Left lobe of liver (tissue), 2 donors: ENCODE measurements around the gene RERE. TPM values are rescaled to one million over a fixed set of nuclear protein-coding genes. Genes with fewer than 3 reads are reported as not detected.
"Not testable (repeated sequence)": the region's sequence is repeated elsewhere in the genome, so short reads cannot be mapped to it uniquely, and the experiment has no call there.

Experiments
- ATAC-seq: fragments of 200-7000 bp; cut with Tn5 transposase; one replicate; pipeline ENCODE4 v1.9.1; 2020; ENCODE audit warnings: mild to moderate bottlenecking, moderate library complexity
- DNase-seq: peaks from one replicate; pipeline ENCODE4 v3.0.0-alpha.2; 2020; ENCODE audit warnings: low spot score
- total RNA-seq: library from RNA; stranded (reverse); gene quantifications from one replicate; pipeline ENCODE4 v1.2.1, GENCODE V29; 2021
- donor health status: DM: no; HTN: no; CAD: no; lungs with moderate emphysema.
- donor health status: DM: no; HTN: yes; CAD: no.

The RERE gene
- total RNA-seq, 1 donor from 2014 or later, result 30.9 TPM

DNA sequence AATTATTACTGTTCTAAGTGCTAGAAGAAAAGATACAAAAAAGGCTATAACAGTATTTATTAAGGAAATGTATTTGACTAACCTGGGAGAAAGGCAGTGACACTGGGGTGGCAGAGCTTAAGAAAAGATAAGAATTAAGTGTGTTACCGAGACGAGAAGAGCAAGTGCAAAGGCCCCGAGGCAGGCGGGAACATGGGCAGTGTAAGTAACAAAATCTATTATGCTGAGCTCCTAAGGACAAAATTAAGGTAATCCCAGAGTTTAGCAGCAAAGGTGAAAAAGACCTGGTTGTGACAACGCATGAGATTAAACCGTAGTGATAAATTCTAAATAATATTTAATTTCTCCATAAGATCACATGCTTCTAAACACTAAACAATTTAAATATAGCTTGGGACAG lies 167.6 kb downstream of the RERE start:
- ATAC-seq, result no peak
- DNase-seq, result no peak

DNA sequence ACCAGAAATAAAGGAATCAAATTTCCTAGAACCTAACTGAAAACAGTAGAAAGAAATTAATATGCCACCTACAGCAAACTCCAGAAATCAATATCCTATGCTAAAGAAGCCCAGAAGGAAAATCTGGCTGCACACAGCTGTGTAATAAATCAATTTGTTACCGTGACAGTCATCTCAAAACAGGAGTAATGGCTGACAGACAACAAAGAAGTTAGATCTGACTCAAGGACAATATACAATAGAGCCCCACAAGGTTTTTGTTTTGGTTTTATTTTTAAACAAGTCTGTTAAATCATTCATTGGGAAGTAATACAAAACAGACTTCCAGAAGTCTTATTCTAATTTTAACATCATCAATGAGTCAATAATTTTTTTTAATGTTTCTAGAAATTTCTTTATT lies 168.4 kb downstream of the RERE start:
- ATAC-seq, result no peak
- no peak for DNase-seq

DNA sequence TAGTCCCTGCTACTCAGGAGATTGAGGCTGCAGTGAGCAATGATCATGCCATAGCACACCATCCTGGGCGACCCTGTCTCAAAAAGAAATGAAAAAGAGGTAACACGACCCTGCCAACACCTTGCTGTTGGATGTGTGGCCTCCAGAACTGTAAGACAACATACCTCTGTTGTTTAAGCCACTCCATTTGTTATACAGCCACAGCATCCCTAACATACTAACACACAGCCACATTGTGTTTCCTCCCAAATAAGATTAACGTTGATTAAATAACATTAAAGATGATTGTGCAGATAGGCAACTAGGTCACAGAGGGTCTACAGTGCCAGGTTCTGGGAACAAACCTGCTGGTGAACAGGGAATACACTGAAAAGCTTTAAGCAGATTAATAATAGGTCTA lies 170.4 kb downstream of the RERE start:
- DNase-seq (no peak), ATAC-seq (no peak)

DNA sequence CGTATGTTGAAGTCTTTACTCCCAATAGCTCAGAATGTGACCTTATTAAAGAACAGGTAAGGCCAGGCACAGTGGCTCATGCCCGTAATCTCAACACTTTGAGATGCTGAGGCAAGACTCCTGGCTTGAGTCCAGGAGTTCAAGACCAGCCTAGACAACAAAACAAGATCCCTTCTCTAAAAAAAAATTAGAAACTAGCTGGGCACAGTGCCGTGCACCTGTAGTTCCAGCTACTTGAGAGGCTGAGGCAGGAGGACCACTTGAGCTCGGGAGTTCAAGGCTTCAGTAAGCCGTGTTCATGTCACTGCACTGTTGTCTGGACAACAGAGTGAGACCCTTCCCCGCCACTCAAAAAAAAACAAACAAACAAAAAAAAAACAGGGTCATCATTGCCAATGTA lies 171.3 kb downstream of the RERE start:
- no peak for ATAC-seq
- no peak for DNase-seq

DNA sequence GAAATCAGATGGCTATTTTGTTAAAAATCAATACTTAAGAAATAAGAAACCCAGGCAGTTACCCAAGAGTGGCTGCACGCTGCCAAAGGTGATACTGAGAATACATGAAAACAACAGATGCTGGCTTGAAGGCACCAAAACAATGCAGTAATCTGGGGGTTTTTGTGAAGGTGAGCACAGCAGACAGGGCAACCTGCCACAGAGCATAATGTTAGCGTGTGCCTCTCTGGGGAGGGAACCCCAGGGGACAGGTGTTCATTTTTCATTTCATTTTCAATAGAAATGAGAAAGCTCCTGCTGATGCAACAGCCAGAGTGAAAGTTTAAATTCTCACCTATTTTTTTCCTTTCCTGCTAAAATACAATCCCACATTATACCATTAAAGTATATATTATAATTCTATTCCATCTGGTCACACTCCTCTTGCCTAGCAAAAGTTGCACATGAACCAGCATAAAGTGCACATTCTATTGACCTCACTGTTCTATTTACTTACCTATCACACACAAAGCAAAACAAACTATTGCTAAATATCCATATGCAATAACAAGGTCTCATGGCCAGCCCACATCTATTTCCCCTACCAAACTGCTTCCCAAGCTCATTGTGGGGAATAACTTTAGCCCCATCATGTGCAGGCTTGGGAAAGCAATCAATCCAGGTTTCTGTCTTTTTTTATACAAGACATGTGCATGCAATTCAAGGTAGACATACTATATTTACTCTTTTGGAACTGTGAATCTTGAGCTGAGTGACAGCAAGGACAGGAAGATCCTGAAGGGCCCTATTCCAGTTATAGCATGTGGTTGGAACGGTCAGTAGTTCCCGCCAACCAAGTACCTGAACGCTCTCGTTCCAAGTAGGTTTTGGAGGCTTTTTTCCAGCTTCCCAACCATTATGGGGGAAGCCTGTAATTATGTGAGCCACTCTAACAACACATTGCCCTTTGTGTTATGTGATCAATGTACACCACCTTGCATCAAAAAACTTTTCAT lies 173.6 kb downstream of the RERE start:
- ATAC-seq (peak; percentile 85), DNase-seq (peak; percentile 64)

DNA sequence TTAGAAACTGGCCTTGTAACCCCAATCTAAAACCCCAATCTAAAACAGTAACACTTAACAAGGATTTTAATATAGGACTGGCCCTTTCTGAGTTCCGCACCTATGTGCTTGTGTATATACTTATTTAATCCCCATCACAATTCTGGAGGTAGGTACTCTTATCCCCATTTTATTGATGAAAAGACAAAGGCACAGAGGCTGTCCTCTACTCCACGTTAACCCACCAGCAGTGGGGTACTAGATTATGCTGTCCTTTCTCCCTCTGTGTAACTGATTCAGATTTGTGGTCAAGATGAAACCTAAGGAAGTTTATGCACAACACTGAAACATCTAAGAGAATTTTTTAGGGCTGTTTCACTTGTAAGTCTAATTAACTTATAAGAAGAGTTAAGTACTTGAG lies 175.3 kb downstream of the RERE start:
- DNase-seq (no peak), ATAC-seq (no peak)

DNA sequence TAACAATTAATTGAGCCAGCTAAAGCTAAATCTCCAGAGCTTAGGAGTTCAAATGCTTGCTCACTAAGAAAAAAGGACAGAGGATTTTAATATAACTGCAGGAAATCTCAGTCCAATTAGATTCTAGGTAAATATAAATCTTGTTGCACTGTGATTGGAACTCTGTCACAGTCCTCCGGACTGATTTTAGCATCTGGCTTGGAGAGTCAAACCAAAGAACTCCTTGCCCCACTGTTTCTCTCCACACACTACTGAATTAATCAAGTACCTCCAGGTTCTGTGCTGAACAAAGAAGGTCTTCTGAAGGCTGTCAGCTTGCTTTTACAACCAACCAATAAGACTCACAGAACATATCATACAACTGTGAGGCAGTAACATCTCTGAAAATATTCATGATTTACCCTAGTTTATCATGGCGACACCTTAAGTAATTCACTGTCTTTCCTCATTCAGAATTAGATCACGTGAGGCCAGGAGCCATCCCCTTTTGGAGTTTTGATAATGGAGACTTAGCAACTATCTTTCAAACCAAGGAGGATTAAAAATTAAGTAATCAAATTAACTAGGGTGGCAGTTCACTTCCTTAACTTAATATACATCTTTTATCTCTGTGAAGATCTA lies 176.0 kb downstream of the RERE start:
- peak; percentile 10 for ATAC-seq

DNA sequence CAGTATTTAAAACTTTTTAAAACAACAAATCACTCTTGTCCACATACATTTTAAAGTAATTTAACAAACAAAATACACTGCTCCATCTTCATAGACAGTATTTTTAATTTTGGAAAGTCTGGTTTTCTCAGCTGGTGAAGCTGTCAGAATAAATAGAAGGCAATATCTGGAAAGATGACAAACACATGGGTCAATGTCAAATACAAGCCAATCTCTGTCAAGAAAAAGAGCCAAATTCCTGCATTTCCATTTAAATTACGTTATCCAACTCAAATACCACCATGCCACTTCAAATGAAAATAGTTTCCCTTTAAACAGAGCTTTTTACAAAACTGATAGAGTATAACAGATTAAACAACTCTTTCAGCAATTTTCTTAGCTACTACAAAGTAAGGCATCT lies 176.5 kb downstream of the RERE start:
- ATAC-seq (peak; percentile 40), DNase-seq (no peak)

More for the DNA sequence above, 176.0 kb downstream of the RERE start:
- DNase-seq, result no peak

DNA sequence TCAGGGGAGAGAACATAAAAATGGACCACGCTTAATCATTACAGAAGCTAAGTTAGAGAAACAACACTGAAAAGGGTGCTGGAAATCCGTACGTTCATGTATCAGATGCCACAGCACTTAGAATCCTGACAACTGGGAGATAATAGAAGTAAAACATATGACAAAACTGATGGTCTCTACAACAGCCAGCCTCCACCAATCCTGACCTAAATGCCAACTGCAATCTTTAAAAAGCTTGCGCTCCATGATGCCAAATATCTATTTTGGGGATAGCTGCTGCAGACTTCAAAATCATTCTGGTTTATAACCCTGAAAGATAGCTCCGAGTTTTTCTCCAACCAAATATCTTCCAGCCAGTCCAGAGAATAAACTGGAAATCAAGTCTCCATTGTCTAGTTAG lies 178.3 kb downstream of the RERE start:
- no peak for ATAC-seq
- DNase-seq, result no peak

DNA sequence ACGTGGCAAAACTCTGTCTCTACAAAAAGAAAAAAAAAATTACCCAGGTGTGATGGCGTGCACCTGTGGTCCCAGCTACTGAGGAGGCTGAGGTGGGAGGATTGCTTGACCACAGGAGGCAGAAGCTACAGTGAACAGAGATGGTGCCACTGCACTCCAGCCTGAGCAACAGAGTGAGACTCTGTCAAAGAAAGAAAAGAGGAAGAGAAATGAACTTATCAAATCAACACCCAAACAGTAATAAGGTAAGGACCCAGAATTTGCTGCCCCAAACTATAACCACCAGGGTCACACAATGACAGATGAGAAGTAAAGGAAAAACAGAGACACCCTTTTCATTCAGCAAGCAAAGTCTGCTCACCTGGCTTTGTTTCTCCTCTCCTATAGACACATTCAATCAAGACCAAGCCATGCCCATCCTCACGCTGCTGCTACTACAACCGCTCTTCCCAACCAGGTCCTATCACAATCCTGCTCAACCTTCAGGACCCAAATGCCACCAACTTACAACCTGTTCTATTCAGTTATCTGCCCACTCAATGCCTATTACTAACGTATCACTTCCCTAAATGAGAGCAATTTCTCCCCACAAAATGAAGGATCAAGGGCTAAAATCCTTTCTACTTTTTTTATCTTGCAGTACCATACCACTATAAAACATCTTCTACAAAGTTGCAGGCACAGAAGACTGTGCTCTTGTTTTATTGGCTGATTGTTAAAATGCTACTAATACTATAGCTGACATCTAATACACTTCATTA lies 183.5 kb downstream of the RERE start:
- DNase-seq (no peak), ATAC-seq (no peak)

DNA sequence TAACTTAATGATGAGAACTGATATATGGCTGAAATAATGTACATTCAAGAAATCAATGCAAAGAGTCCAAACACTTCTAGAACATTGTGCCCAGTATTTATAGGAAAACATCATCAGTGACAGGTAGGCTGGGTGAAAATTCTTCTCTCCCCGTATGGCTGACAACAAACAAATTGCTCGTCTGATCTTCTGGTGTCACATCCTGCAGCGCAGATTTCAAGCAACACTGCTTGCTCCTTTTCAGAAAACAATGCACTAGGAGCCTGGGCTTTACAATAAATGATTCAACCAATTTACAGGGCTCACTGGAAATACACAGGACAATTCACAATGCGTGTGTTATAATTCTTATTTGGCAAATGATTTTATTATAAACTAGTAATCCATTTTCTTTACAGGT lies 185.3 kb downstream of the RERE start:
- DNase-seq (no peak), ATAC-seq (no peak)

DNA sequence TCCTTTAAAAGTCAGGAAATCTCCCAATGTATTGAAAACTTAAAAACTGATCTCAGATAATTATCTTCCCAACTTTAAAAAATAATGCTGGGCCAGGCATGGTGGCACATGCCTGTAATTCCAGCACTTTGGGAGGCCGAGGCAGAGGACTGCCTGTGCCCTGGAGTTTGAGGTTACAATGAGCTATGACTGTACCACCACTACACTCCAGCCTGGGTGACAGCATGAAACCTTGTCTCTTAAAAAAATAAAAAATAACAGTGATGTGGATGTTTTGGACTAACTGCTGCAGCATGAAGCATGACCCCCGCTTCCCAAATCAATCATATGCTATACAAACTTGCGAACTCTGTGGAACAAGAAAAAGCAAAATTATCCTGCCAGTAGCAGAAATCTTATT lies 186.3 kb downstream of the RERE start:
- no peak for ATAC-seq
- no peak for DNase-seq

DNA sequence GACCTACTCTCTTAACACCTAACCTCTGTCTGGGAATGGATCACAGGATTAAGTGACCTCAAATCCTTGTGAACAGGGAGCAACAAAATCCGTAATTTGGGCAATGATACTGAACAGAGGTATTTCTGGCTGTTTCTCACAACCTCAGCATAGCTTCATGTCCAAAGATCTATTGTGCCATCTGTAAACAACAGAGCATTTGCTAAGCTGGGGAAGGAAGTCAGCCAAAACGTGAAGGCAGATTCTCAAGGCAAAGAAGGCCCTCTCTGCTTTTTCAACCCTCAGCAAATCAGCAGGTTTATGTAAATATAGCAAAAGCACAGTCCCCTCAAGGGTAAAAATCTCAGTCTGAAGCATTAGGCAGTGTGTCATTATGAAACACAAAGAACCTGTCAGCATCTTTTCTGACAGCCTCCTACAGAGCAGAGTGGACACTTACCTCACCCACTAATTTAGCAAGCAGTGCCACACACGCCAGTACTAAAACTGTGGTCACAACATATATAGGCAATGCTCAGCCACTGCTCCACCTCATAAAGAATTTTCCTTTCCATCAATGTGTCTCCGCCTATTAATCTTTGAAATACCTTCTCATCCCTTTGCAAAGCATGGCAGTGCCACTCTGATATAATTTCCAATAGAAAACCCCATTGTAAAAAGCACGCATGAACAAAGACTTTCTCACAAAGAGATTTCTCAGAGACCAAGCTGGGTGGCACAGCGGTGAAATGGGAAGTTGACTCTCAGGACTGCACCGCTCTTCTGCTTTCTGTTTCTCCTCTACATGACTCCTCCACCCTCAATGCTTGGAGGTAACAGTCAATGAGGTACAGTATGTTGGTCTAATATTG lies 188.0 kb downstream of the RERE start:
- peak; percentile 60 for DNase-seq
- peak; percentile 81 for ATAC-seq

DNA sequence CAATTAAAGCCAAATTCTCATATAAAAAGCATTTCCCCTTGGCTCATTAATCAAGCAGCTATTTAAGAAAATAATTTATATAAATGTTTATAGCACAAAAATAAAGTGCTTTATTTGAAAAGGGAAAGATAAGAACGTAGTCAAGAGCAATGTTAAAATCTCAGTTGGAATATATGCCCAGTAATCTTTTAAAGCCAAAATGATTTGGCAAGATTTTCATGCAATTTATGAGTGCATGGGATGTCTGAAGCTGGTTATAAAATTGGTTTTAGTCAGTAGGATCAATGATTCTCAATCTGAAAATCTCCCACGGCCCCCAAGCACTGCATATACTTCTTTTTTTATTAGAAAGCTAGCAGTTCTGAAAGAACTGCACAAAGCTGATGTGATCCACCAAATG lies 188.8 kb downstream of the RERE start:
- DNase-seq (no peak), ATAC-seq (no peak)

DNA sequence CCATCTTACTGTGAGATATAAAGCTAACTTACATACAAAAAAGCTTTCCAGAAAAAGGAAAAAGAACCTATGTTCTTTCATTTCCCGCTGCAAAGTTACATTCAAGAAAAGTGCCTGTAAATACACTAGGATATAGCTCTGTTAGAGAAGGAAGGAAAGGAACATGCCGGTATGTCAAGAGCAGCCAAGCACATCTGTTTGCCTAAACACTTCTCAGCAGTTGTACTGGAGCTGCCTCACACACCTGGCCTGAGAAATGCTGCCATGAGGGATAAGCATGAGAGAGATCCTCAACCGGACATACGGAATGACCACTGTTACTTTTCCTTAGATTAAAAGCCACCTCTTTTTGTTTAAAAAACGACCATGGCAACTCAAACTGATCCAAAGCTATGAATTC lies 189.7 kb downstream of the RERE start:
- DNase-seq (no peak), ATAC-seq (no peak)

DNA sequence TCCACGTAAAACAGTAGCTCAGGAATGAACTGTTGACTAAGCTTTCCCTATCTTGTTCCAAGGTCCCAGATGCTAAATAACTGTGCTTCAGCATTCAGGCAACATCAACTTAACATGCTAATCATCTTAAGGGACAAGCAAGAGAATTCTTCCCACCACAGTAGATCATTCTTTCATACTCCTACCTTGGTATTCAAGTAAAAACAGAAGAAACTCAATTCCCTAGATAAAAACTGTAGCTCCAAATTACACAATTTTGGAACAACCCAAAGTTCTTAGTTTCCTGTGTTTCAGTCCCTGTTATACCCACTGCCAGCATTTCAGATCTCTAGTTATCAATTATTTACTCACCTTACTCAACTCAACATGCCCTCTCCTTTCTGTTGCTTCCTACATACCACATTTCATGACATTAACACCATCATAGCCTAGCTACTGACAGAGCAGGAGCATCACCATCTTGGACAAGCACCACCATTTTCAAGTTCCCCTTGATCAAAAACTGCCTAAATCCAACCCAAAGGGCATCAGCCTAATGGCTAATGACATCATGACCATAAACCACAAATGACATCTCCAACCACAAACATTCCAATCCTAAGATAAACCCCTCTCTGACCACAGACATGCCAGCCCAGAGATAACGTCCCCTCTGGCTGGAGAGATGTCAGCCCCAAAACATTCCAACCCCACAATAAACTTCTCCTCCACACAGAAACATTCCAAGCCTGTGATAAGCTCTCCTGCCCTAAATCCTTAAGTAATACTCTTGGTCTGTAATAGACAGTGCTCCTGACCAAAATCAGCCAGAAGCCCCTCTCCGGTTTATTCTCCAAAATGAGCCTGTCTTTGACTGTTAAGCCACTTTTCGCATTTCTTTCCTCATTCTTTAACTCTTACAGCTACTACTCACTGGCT lies 191.2 kb downstream of the RERE start:
- ATAC-seq (peak; percentile 72), DNase-seq (no peak)

DNA sequence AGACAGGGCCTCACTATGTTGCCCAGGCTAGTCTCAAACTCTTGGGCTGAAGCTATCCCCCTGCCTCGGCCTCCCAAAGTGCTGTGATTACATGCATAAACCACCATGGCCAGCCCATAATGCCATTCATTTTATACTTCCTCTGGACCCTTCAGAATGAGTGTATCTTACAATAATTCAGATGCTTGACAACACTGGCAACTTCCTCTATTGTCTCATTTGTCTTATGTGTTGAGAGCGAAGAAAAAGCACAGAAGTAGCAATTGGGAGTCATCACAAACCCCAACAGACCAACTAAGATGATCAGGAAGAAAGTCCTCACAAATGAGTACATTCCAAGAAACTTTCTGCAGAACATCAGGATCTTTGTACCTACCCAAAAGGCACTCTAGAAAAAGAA lies 191.9 kb downstream of the RERE start:
- no peak for DNase-seq
- no peak for ATAC-seq

DNA sequence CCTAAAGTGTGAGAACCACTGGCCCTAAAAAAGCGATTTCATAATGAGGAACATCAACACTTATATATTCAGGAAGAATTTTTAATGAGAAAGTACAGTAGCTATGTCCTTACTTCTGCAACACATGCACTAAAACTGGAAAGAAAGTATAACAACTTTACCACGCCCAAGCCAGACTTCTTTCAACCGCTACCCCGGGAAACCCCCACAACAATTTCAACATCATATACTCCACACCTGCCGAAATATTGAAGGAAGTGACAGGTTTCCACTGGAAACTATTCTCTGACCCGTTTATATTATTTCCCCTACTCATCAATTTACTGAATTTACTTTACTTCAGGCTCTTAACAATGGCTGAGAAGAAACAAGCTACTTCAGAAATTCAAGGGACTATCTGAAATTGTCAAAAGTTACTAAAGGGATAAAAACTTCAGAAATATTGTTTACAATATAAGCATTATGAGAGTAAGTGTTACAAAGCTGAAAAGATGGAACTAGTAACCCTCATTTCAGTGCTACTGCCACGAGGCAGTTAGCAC lies 193.7 kb downstream of the RERE start:
- not testable (repeated sequence) for DNase-seq, ATAC-seq

DNA sequence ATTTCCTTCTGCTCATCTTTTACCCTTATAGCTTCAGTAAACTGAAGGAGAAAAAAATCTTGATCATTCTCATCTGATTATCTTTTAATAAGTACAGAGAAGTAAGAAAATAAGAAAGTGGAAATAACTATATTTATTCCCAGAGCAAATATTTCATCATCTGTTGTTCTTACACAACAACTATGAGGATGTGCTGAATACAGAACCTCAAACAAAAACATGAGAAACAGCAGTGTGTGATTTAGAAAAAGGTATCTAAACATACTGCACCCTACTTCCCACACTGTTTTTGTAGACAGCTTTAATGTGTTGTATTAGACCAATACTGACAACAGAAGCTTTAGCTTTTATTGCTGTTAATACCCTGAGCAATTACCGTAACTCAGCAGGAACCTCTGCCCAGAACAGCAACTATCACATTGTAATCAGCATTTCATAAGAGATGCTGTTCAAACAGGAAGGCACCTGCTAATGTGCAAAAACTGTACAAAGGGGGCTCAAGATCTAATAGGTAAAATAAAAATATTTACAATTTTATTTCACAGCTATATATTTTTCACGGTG lies 195.6 kb downstream of the RERE start:
- DNase-seq, result not testable (repeated sequence)
- peak; percentile 60 for ATAC-seq
